SH-SY5Y (cell line): ENCODE measurements around the gene THAP7.

Experiments used
- GATA2 ChIP-seq: IDR thresholded peaks from 2 replicates; pipeline ENCODE4 v1.6.1; 2011; ENCODE audit warnings: mild to moderate bottlenecking, low read depth, low read length
- GATA3 ChIP-seq: IDR thresholded peaks from 2 replicates; pipeline ENCODE4 v1.6.1; 2011; ENCODE audit warnings: low read depth, mild to moderate bottlenecking, low read length, moderate library complexity

- no peak for TF ChIP-seq GATA2
- TF ChIP-seq GATA3: no peak
These were observed 36.5 kb upstream of the THAP7 start for GRCh38 chr22:21038405-21038804.
